ENCODE results near the gene DPEP3. TPM values are rescaled to one million over a fixed set of nuclear protein-coding genes. Genes with fewer than 3 reads are reported as not detected.
"Not testable (repeated sequence)": the region's sequence is repeated elsewhere in the genome, so short reads cannot be mapped to it uniquely, and the experiment has no call there.

Gene DPEP3
- total and polyA plus RNA-seq, 2 donors from 2014 or later, result 0.19 TPM; not detected in 1

- intact Hi-C loops (cut with DNase I), result no loop called here
- no peak within 1 kb of the TSS for H3K27ac ChIP-seq (ENCODE audit: low read depth in 2 of 2, low read length in 2 of 2)
- no peak within 1 kb of the TSS for H3K9ac ChIP-seq (ENCODE audit: low read length in 3 of 3)
- H3K4me1 ChIP-seq (ENCODE audit: control insufficient read depth in 2 of 3, insufficient read depth in 2 of 3, low read depth in 1 of 3, low read length in 3 of 3), result no peaks in the 10 kb centered on the region
- no peak within 1 kb of the TSS for H3K4me3 ChIP-seq (ENCODE audit: low read length in 3 of 3)
- TF ChIP-seq CTCF (IDR thresholded peaks at IDR 0.05; ENCODE audit: borderline replicate concordance, extremely low read depth, insufficient read depth), result no peak
- FAIRE-seq (no peak), DNase-seq (no peak)
- no peaks in the 10 kb centered on the region for H3K36me3 ChIP-seq (ENCODE audit: control insufficient read depth in 2 of 3, insufficient read depth in 3 of 3, low read length in 3 of 3)
- no peaks in the 10 kb centered on the region for H3K27me3 ChIP-seq (ENCODE audit: control insufficient read depth, insufficient read depth, low read length)
- H3K9me3 ChIP-seq (ENCODE audit: control insufficient read depth in 2 of 3, insufficient read depth in 1 of 3, low read length in 3 of 3), result no peaks in the 10 kb centered on the region
Measured at GRCh38 chr16:68015681-68016080, 35.4 kb upstream of the DPEP3 start, which contains the start of gene DPEP2NB. Gene DPEP2NB, minus strand, starts transcription at chr16:68015911. Its CDS starts 141 bp downstream, at chr16:68015770.

- Histone ChIP-seq H3K9ac (ENCODE audit: low read length in 3 of 3) (no peak overlapping the region), H3K27ac (ENCODE audit: low read depth in 2 of 2, low read length in 2 of 2) (no peak overlapping the region), H3K4me3 (ENCODE audit: low read length in 3 of 3) (no peak overlapping the region), H3K4me1 (ENCODE audit: control insufficient read depth in 2 of 3, insufficient read depth in 2 of 3, low read depth in 1 of 3, low read length in 3 of 3) (no peaks in the 10 kb centered on the region), H3K9me3 (ENCODE audit: control insufficient read depth in 2 of 3, insufficient read depth in 1 of 3, low read length in 3 of 3) (no peaks in the 10 kb centered on the region), H3K36me3 (ENCODE audit: control insufficient read depth in 2 of 3, insufficient read depth in 3 of 3, low read length in 3 of 3) (no peaks in the 10 kb centered on the region), H3K27me3 (ENCODE audit: control insufficient read depth, insufficient read depth, low read length) (no peaks in the 10 kb centered on the region)
- DNase-seq (no peak), FAIRE-seq (no peak)
- intact Hi-C loops (cut with DNase I), result no loop called here
- no peak for TF ChIP-seq CTCF (IDR thresholded peaks at IDR 0.05; ENCODE audit: borderline replicate concordance, extremely low read depth, insufficient read depth)
Measured at GRCh38 chr16:68013440-68013839, 33.1 kb upstream of the DPEP3 start.

GRCh38 chr16:68009872-68010271 lies 29.6 kb upstream of the DPEP3 start:
- H3K27me3 ChIP-seq (ENCODE audit: control insufficient read depth, insufficient read depth, low read length); FAIRE-seq: not testable (repeated sequence)

GRCh38 chr16:68009157-68009735 lies 28.9 kb upstream of the DPEP3 start:
- H3K36me3 ChIP-seq (ENCODE audit: control insufficient read depth in 2 of 3, insufficient read depth in 3 of 3, low read length in 3 of 3), result no peaks in the 10 kb centered on the region
- H3K9ac ChIP-seq (ENCODE audit: low read length in 3 of 3), result no peak overlapping the region
- no peaks in the 10 kb centered on the region for H3K4me1 ChIP-seq (ENCODE audit: control insufficient read depth in 2 of 3, insufficient read depth in 2 of 3, low read depth in 1 of 3, low read length in 3 of 3)
- TF ChIP-seq CTCF (IDR thresholded peaks at IDR 0.05; ENCODE audit: borderline replicate concordance, extremely low read depth, insufficient read depth), result no peak
- H3K27me3 ChIP-seq (ENCODE audit: control insufficient read depth, insufficient read depth, low read length), result no peaks in the 10 kb centered on the region
- no peak for FAIRE-seq
- H3K9me3 ChIP-seq (ENCODE audit: control insufficient read depth in 2 of 3, insufficient read depth in 1 of 3, low read length in 3 of 3), result no peaks in the 10 kb centered on the region
- no peak overlapping the region for H3K27ac ChIP-seq (ENCODE audit: low read depth in 2 of 2, low read length in 2 of 2)
- intact Hi-C loops (cut with DNase I), result no loop called here
- no peak overlapping the region for H3K4me3 ChIP-seq (ENCODE audit: low read length in 3 of 3)
- DNase-seq, result no peak

More at GRCh38 chr16:68009872-68010271, 29.6 kb upstream of the DPEP3 start:
- H3K4me1 ChIP-seq (ENCODE audit: control insufficient read depth in 2 of 3, insufficient read depth in 2 of 3, low read depth in 1 of 3, low read length in 3 of 3); intact Hi-C loops (cut with DNase I); DNase-seq; H3K4me3 ChIP-seq (ENCODE audit: low read length in 3 of 3); H3K27ac ChIP-seq (ENCODE audit: low read depth in 2 of 2, low read length in 2 of 2); H3K9me3 ChIP-seq (ENCODE audit: control insufficient read depth in 2 of 3, insufficient read depth in 1 of 3, low read length in 3 of 3); H3K36me3 ChIP-seq (ENCODE audit: control insufficient read depth in 2 of 3, insufficient read depth in 3 of 3, low read length in 3 of 3); H3K9ac ChIP-seq (ENCODE audit: low read length in 3 of 3): not testable (repeated sequence)

Data from kidney (tissue), 14 donors.